Esophagus squamous epithelium (tissue), 5 donors: ENCODE measurements around the gene NFATC2. TPM values are rescaled to one million over a fixed set of nuclear protein-coding genes. Genes with fewer than 3 reads are reported as not detected.

Source experiments
- DNase-seq: peaks from one replicate; lab custom pipeline; 2025; lab: John Stamatoyannopoulos, UW
- H3K27ac ChIP-seq, 4 donors: fragments of 200-600 bp; sonication (generic); one replicate each; pipeline ENCODE4 v1.5.1; 2016 to 2019; ENCODE audit warnings: mild to moderate bottlenecking in 1 of 4
- H3K27me3 ChIP-seq, 4 donors: fragments of 200-600 bp; sonication (generic); 1 replicate in 3 of 4; 2 replicates in 1 of 4; pipeline versions ENCODE4 v1.5.1 to v1.6.0; 2017 to 2021; ENCODE audit warnings: antibody characterized with exemption in 1 of 4
- H3K36me3 ChIP-seq, 3 donors: fragments of 200-600 bp; sonication (generic); one replicate each; pipeline ENCODE4 v1.5.1; 2016 to 2019
- H3K4me1 ChIP-seq, 3 donors: fragments of 200-600 bp; sonication (generic); one replicate each; pipeline ENCODE4 v1.5.1; 2017 to 2019
- H3K4me3 ChIP-seq, 4 donors: fragments of 200-600 bp; sonication (generic); 1 replicate in 3 of 4; 2 replicates in 1 of 4; pipeline ENCODE4 v1.5.1; 2016 to 2019; ENCODE audit warnings: mild to moderate bottlenecking in 2 of 4, moderate library complexity in 1 of 4
- H3K9me3 ChIP-seq, 3 donors: fragments of 200-600 bp; sonication (generic); one replicate each; pipeline ENCODE4 v1.5.1; 2016 to 2019
- POLR2A ChIP-seq, 4 donors: fragments of 450-650 bp; IDR thresholded peaks; one replicate each; pipeline ENCODE4 v1.6.1; 2017; ENCODE audit warnings: antibody characterized with exemption in 4 of 4, mild to moderate bottlenecking in 4 of 4, moderate library complexity in 3 of 4
- WGBS, 2 donors: methylation state at CpG; one replicate each; pipeline ENCODE4 v1.1.5; 2018; 5-methylcytosine and 5-hydroxymethylcytosine counted together
- intact Hi-C: fragments of 100-400 bp; cut with DNase I; formaldehyde crosslinking; loops from one replicate; pipeline ENCODE4 v1.15.0; 2022
- total RNA-seq, 4 donors: library from RNA; depleted of rRNA; stranded (reverse); fragments of >200 nt; gene quantifications; one replicate each; pipeline ENCODE4 v1.1.0, GENCODE V29; 2016
- TF ChIP-seq, protein P1 (sequence below), 6 experiments: fragments of 450-650 bp in 4 of 6; fragments of 200-600 bp in 2 of 6; sonication (generic) in 2 of 6; IDR thresholded peaks; one replicate each; pipeline ENCODE4 v1.5.1; 2016 to 2019; ENCODE audit warnings: antibody characterized with exemption in 6 of 6, mild to moderate bottlenecking in 4 of 6, moderate library complexity in 4 of 6
- donor health status: DM: yes; HTN: yes; CAD: no.

Gene NFATC2
- total RNA-seq, 4 donors from 2014 or later: 0.83 to 6.7 (median 1.4) TPM

DNA sequence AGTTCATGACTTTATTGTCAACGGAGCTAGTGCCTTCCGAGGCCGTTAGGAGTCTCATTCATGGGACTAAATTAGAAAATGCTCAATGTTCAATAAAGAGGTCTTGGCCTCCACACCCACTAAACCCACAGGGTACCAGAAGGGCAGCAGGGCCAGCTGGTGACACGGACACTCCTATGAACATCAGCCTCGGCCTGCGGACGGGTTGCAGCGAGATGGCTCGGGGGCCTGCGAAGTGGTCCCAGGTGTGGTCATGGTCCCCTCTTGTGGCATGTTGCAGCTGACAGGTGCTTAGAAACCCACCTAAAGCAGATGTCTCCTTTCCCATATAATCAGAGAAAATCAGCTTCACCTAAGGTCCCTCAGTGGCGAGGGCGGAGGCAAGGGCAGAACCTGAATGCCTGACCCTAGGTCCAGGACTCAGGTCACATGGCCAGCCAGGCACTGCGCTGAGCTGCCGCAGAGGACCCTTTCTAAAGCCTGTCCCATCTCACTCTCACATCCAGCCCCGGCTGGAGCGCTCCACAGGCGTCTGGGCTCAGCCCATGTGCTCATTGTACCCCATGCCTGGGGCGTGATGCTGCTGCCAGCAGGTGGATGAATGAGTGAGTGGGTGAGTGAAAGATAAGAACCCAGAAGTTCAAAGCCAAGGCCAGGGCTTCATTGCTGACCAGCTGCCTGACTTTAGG, 35.8 kb downstream of the NFATC2 start:
- WGBS, 2 donors: 90 to 100% methylated on average over 1 to 2 of the region's 18 CpGs
- no peak for DNase-seq
- intact Hi-C loops: no loop called here

DNA sequence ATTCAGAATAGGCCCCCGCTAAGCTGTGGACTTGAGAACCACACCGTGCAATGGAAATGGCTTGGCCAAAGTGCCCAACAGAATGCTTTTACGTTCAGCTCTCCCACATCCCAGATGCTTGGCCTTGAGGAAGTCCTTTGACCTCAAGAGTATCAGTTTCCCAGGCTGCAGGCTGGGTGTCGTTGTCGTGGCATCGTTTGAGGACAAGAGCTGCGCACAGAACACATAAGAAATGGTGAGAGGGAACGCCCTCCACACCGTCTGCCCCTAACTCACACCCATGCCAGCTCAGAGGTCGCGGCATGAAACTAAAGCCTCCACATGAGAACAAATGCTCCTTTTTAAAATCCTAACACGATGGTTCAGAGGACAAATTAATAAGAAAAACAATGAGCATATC, 37.0 kb downstream of the NFATC2 start:
- H3K4me1 ChIP-seq: peaks cover 0 to 9% (median 0%) of the 10 kb centered on the region in 3 donors
- intact Hi-C loops: no loop called here
- WGBS, 2 donors: 90% methylated on average over 12 of the region's 12 CpGs
- TF ChIP-seq POLR2A (IDR thresholded peaks at IDR 0.05): no peak
- TF ChIP-seq, protein P1, sequence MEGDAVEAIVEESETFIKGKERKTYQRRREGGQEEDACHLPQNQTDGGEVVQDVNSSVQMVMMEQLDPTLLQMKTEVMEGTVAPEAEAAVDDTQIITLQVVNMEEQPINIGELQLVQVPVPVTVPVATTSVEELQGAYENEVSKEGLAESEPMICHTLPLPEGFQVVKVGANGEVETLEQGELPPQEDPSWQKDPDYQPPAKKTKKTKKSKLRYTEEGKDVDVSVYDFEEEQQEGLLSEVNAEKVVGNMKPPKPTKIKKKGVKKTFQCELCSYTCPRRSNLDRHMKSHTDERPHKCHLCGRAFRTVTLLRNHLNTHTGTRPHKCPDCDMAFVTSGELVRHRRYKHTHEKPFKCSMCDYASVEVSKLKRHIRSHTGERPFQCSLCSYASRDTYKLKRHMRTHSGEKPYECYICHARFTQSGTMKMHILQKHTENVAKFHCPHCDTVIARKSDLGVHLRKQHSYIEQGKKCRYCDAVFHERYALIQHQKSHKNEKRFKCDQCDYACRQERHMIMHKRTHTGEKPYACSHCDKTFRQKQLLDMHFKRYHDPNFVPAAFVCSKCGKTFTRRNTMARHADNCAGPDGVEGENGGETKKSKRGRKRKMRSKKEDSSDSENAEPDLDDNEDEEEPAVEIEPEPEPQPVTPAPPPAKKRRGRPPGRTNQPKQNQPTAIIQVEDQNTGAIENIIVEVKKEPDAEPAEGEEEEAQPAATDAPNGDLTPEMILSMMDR (IDR thresholded peaks at IDR 0.05): no peak
- H3K27me3 ChIP-seq: no peaks in the 10 kb centered on the region
- no peaks in the 10 kb centered on the region for H3K9me3 ChIP-seq
- H3K27ac ChIP-seq: no peak overlapping the region
- DNase-seq: no peak
- H3K36me3 ChIP-seq: no peaks in the 10 kb centered on the region
- no peak overlapping the region for H3K4me3 ChIP-seq

More for the DNA sequence above, 35.8 kb downstream of the NFATC2 start:
- Histone ChIP-seq H3K36me3 (no peaks in the 10 kb centered on the region), H3K27me3 (no peaks in the 10 kb centered on the region), H3K4me3 (no peak overlapping the region), H3K27ac (no peak overlapping the region), H3K9me3 (no peaks in the 10 kb centered on the region), H3K4me1 (no peaks in the 10 kb centered on the region)
- TF ChIP-seq, protein P1 (IDR thresholded peaks at IDR 0.05): no peak
- TF ChIP-seq POLR2A (IDR thresholded peaks at IDR 0.05): no peak

DNA sequence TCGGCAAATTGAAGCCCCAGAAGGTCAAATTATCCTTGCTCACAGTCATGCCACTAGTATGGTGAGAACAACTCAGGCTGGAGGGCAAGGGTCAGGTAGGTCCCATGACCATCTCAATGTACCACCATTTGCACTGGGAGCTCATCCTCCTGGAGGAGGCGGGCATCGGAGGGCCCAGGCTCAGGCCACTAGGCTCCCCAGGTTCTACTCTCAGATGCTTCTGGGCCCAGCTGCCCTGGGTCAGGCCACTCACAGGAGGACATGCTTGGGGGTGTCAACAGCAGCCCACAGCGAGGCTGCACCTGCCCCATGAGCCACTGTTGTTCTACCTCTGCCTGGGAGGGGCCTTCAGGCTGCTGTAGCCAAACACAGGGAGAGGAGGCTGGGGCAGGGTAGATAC, 39.1 kb downstream of the NFATC2 start:
- WGBS, 2 donors: 43 to 80% methylated on average over 1 of the region's 4 CpGs
- Histone ChIP-seq H3K27me3 (no peaks in the 10 kb centered on the region), H3K4me1 (peaks cover 0 to 15% (median 0%) of the 10 kb centered on the region in 3 donors), H3K36me3 (no peaks in the 10 kb centered on the region), H3K27ac (no peak overlapping the region), H3K9me3 (no peaks in the 10 kb centered on the region), H3K4me3 (no peak overlapping the region)
- no peak for DNase-seq
- no peak for TF ChIP-seq POLR2A (IDR thresholded peaks at IDR 0.05)
- TF ChIP-seq, protein P1 (IDR thresholded peaks at IDR 0.05): no peak
- intact Hi-C loops: no loop called here

DNA sequence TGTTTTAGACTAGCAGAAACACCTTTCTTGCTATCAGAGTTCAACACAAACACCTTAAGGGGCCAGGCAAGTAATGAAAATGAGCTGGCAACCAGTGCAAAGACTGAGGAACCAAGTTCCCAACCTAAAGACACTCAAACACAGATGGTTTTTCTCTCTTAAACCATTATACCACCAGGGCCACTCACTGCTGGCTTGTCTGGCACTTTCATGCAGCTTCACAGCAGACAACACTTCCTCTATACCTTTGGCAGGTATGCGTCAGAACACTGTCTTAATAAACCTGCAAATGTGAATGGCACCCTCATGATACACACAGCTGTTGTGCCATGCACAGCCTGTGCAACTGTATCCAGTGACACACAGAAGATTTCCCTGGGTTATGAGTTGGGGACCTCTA, 41.6 kb downstream of the NFATC2 start:
- Histone ChIP-seq H3K27me3 (no peaks in the 10 kb centered on the region), H3K27ac (no peak overlapping the region), H3K36me3 (no peaks in the 10 kb centered on the region), H3K4me3 (no peak overlapping the region), H3K9me3 (no peaks in the 10 kb centered on the region), H3K4me1 (peaks cover 0 to 39% (median 17%) of the 10 kb centered on the region in 3 donors)
- intact Hi-C loops: no loop called here
- TF ChIP-seq, protein P1 (IDR thresholded peaks at IDR 0.05): no peak
- TF ChIP-seq POLR2A (IDR thresholded peaks at IDR 0.05): no peak
- no peak for DNase-seq
- WGBS, 2 donors: 14 to 67% methylated on average over 1 of the region's 1 CpG

DNA sequence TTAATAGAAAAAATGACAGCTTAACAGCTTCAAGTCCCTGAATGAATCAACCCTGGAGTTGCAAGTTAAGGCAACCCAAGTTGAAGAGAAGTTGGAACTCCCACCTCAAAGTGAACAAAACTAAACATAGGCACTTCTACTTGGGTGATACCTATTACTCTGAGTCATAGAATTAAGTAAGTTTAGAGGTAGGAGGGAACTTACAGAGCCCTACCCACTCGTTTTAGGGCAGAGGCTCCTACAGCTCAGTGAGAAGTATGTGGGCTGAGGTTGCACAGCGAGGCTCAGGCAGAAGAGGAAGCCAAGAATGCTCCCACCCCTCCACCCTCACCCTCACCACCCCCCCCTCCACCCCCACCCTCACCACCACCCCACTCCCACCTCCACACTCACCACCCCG, 42.2 kb downstream of the NFATC2 start:
- DNase-seq: no peak
- Histone ChIP-seq H3K27me3 (no peaks in the 10 kb centered on the region), H3K9me3 (no peaks in the 10 kb centered on the region), H3K36me3 (no peaks in the 10 kb centered on the region), H3K4me1 (peaks cover 0 to 44% (median 17%) of the 10 kb centered on the region in 3 donors), H3K4me3 (no peak overlapping the region), H3K27ac (peak overlapping the region in 1 of 4 donors; percentile 4)
- TF ChIP-seq, protein P1 (IDR thresholded peaks at IDR 0.05): no peak
- TF ChIP-seq POLR2A (IDR thresholded peaks at IDR 0.05): no peak
- intact Hi-C loops: no loop called here
- 8 to 18% methylated on average over 2 of the region's 3 CpGs for WGBS, 2 donors
